IMR-90 (cell line): ENCODE measurements around the gene PTPRN2. TPM values are rescaled to one million over a fixed set of nuclear protein-coding genes. Genes with fewer than 3 reads are reported as not detected.

Source experiments
- ATAC-seq: fragments of 200-7000 bp; cut with Tn5 transposase; 2 replicates; pipeline ENCODE4 v1.9.1; 2020; ENCODE audit warnings: low read depth, mild to moderate bottlenecking, moderate library complexity
- BruUV-seq: library from RNA; stranded (reverse); fragments of 400-500 nt; replicated peaks from 2 replicates; lab custom pipeline; 2021; lab: Mats Ljungman, UMichigan
- CTCF ChIA-PET: fragments of 300-600 bp; formaldehyde crosslinking; extraction: SDS; loops from one replicate; lab custom pipeline; 2021; ENCODE audit warnings: antibody characterized with exemption; lab: Yijun Ruan, JAX
- POLR2A ChIA-PET: fragments of 300-600 bp; sonication (Branson Sonifier 250); formaldehyde crosslinking; loops from one replicate; lab custom pipeline; 2022; ENCODE audit warnings: antibody characterized with exemption; ENCODE audit not compliant: unreplicated experiment; lab: Charles Lee
- DNase-seq: peaks from one replicate; pipeline ENCODE4 v3.0.0; 2013
- H2AFZ ChIP-seq: replicated peaks from 2 replicates; pipeline ENCODE3; 2013; ENCODE audit warnings: low read length, mild to moderate bottlenecking; ENCODE audit not compliant: poor library complexity
- H2AK5ac ChIP-seq: 2 replicates; pipeline ENCODE4 v1.6.1; 2013; ENCODE audit warnings: low read depth, low read length, inconsistent platforms
- H2AK9ac ChIP-seq: replicated peaks from 2 replicates; pipeline ENCODE3; 2013; ENCODE audit warnings: mild to moderate bottlenecking, low read depth, low read length, moderate library complexity; ENCODE audit not compliant: poor library complexity
- H2BK120ac ChIP-seq: 2 replicates; pipeline ENCODE4 v1.6.1; 2013; ENCODE audit warnings: low read depth, low read length, inconsistent platforms
- H2BK15ac ChIP-seq: 3 replicates; pipeline ENCODE4 v1.6.1; 2013; ENCODE audit warnings: low read depth, low read length, inconsistent platforms
- H2BK20ac ChIP-seq: 2 replicates; pipeline ENCODE4 v1.6.1; 2013; ENCODE audit warnings: low read depth, mild to moderate bottlenecking, inconsistent platforms, low read length, moderate library complexity
- H2BK5ac ChIP-seq: 2 replicates; pipeline ENCODE4 v1.6.1; 2013; ENCODE audit warnings: mild to moderate bottlenecking, low read depth, low read length, inconsistent platforms; ENCODE audit not compliant: poor library complexity, severe bottlenecking
- H3K14ac ChIP-seq: replicated peaks from 2 replicates; pipeline ENCODE4 v1.6.1; 2013; ENCODE audit warnings: low read depth, low read length, inconsistent platforms
- H3K18ac ChIP-seq: 2 replicates; pipeline ENCODE4 v1.6.1; 2013; ENCODE audit warnings: low read depth, low read length, control low read depth
- H3K23ac ChIP-seq: 2 replicates; pipeline ENCODE4 v1.6.1; 2013; ENCODE audit warnings: low read depth, low read length, inconsistent platforms
- H3K27ac ChIP-seq: 2 replicates; pipeline ENCODE4 v1.5.1; 2013; ENCODE audit warnings: mild to moderate bottlenecking, control low read depth, low read length; ENCODE audit not compliant: insufficient read depth
- H3K27me3 ChIP-seq: 2 replicates; pipeline ENCODE4 v1.6.1; 2013; ENCODE audit warnings: low read length; ENCODE audit not compliant: control insufficient read depth, insufficient read depth
- H3K36me3 ChIP-seq: 2 replicates; pipeline ENCODE4 v1.6.1; 2013; ENCODE audit warnings: low read length, mixed read lengths; ENCODE audit not compliant: control insufficient read depth, insufficient read depth
- H3K4ac ChIP-seq: 2 replicates; pipeline ENCODE4 v1.6.1; 2013; ENCODE audit warnings: low read depth, low read length, inconsistent platforms
- H3K4me1 ChIP-seq: 2 replicates; pipeline ENCODE4 v1.6.1; 2013; ENCODE audit warnings: low read length, mixed read lengths; ENCODE audit not compliant: control insufficient read depth, insufficient read depth
- H3K4me2 ChIP-seq: 2 replicates; pipeline ENCODE4 v1.6.1; 2013; ENCODE audit warnings: low read depth, mild to moderate bottlenecking, control low read depth, low read length, moderate library complexity
- H3K4me3 ChIP-seq: 2 replicates; pipeline ENCODE4 v1.5.1; 2013; ENCODE audit warnings: low read depth, mild to moderate bottlenecking, control low read depth, low read length, moderate library complexity; ENCODE audit not compliant: insufficient read depth
- H3K56ac ChIP-seq: 2 replicates; pipeline ENCODE4 v1.6.1; 2013; ENCODE audit warnings: low read length, inconsistent platforms; ENCODE audit not compliant: insufficient read depth; ENCODE audit errors: extremely low read depth
- H3K79me1 ChIP-seq, 2 experiments: 2 replicates each; pipeline ENCODE4 v1.6.1; 2013; ENCODE audit warnings: low read length in 2 of 2, inconsistent platforms in 1 of 2, low read depth in 1 of 2
- H3K9ac ChIP-seq: 2 replicates; pipeline ENCODE4 v1.6.1; 2013; ENCODE audit warnings: low read depth, low read length, control low read depth
- H3K9me1 ChIP-seq: 2 replicates; pipeline ENCODE4 v1.6.1; 2013; ENCODE audit warnings: low read length, inconsistent platforms; ENCODE audit not compliant: insufficient read depth
- H3K9me3 ChIP-seq: 2 replicates; pipeline ENCODE4 v1.6.1; 2013; ENCODE audit warnings: low read length; ENCODE audit not compliant: control insufficient read depth, insufficient read depth
- H4K20me1 ChIP-seq: 2 replicates; pipeline ENCODE4 v1.6.1; 2013; ENCODE audit warnings: low read length, inconsistent platforms; ENCODE audit not compliant: insufficient read depth
- H4K5ac ChIP-seq: 2 replicates; pipeline ENCODE4 v1.6.1; 2013; ENCODE audit warnings: mild to moderate bottlenecking, low read depth, low read length, control low read depth
- H4K8ac ChIP-seq, 2 experiments: 2 replicates each; pipeline ENCODE4 v1.6.1; 2013; ENCODE audit warnings: low read depth in 2 of 2, low read length in 2 of 2, control low read depth in 1 of 2, inconsistent platforms in 1 of 2
- H4K91ac ChIP-seq: 2 replicates; pipeline ENCODE4 v1.6.1; 2013; ENCODE audit warnings: low read depth, low read length, inconsistent platforms; ENCODE audit not compliant: insufficient read depth
- MAFK ChIP-seq: IDR thresholded peaks from 2 replicates; pipeline ENCODE4 v1.6.1; 2012; ENCODE audit warnings: low read depth, low read length, improper control_type of control experiment
- WGBS, 2 experiments: methylation state at CpG; one replicate each; pipeline versions ENCODE4 v1.1.5 to v1.1.7; 2013; ENCODE audit warnings: missing lambda C conversion rate in 2 of 2; ENCODE audit not compliant: insufficient read length in 1 of 2; ENCODE audit errors: extremely low coverage in 2 of 2; 5-methylcytosine and 5-hydroxymethylcytosine counted together
- dilution Hi-C: fragments of 300-500 bp; cut with HindIII; formaldehyde crosslinking; loops from one replicate; pipeline ENCODE4 v1.14.3; 2018; ENCODE audit warnings: low sequenced_read_pairs; ENCODE audit not compliant: unreplicated experiment
- in situ Hi-C: fragments of 300-500 bp; cut with MboI; formaldehyde crosslinking; loops from 3 replicates; pipeline ENCODE4 v1.14.3; 2019; ENCODE audit warnings: low sequenced_read_pairs, inconsistent platforms, mixed read lengths
- intact Hi-C: fragments of 100-400 bp; cut with micrococcal nuclease; formaldehyde crosslinking; loops from 2 replicates; pipeline ENCODE4 v1.10.0; 2022
- polyA plus RNA-seq, 3 experiments: library from polyadenylated mRNA; depleted of rRNA; stranded (reverse); fragments of >200 nt; gene quantifications; 2 replicates each; pipeline ENCODE4 v1.2.3, GENCODE V29; 2012; ENCODE audit warnings: low replicate concordance in 1 of 3
- total RNA-seq: library from RNA; depleted of rRNA; stranded (reverse); fragments of >200 nt; gene quantifications from 2 replicates; pipeline ENCODE4 v1.2.3, GENCODE V29; 2012

PTPRN2 gene
- total and polyA plus RNA-seq, 2 of the 4 experiments (the other 2 are of a cell fraction), result 0.03 TPM; not detected in 1

DNA sequence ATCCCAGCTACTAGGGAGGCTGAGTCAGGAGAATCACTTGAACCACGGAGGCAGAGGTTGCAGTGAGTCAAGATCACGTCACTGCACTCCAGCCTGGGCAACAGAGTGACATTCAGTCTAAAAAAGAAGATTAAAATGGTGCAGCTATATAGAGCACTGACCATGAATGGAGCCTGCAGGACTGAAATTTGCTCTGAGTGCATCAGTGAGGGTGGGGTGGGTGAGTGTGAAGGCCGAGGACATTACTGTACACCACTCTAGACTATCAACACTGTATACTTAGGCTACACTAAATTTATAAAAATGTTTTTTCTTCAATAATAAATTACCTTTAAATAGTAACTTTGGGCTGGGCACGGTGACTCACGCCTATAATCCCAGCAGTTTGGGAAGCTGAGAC lies 294.7 kb downstream of the PTPRN2 start:
- no peak overlapping the region for H4K8ac ChIP-seq
- no peak overlapping the region for H3K27ac ChIP-seq
- no peak for TF ChIP-seq MAFK
- H3K4me2 ChIP-seq, result no peak overlapping the region
- no peak overlapping the region for H2AK9ac ChIP-seq
- no peak overlapping the region for H2AFZ ChIP-seq
- intact Hi-C loops, result no loop called here
- no TSS peak for BruUV-seq
- H2BK20ac ChIP-seq, result no peak overlapping the region
- in situ Hi-C loops, result no loop called here
- no peaks in the 10 kb centered on the region for H3K9me1 ChIP-seq
- H4K91ac ChIP-seq, result no peak overlapping the region
- no CpG with 5 or more reads among the region's 5 CpGs for WGBS, 2 experiments
- no peak overlapping the region for H3K56ac ChIP-seq
- no peak overlapping the region for H2BK15ac ChIP-seq
- H4K20me1 ChIP-seq, result no peaks in the 10 kb centered on the region
- H2BK120ac ChIP-seq, result no peak overlapping the region
- no peaks in the 10 kb centered on the region for H3K36me3 ChIP-seq
- H3K23ac ChIP-seq, result no peak overlapping the region
- no peak overlapping the region for H3K4me3 ChIP-seq
- no peaks in the 10 kb centered on the region for H3K79me1 ChIP-seq
- no peak overlapping the region for H3K9ac ChIP-seq
- H3K4me1 ChIP-seq, result no peaks in the 10 kb centered on the region
- ChIA-PET POLR2A (no interaction called here), CTCF (no interaction called here)
- dilution Hi-C loops, result no loop called here
- no peak overlapping the region for H4K5ac ChIP-seq
- no peak overlapping the region for H2BK5ac ChIP-seq
- H3K27me3 ChIP-seq, result no peaks in the 10 kb centered on the region
- peaks cover 29% of the 10 kb centered on the region for H3K9me3 ChIP-seq
- H3K14ac ChIP-seq, result no peak overlapping the region
- no peak overlapping the region for H2AK5ac ChIP-seq
- ATAC-seq (no peak), DNase-seq (no peak)
- H3K18ac ChIP-seq, result no peak overlapping the region
- H3K4ac ChIP-seq, result no peak overlapping the region
